Activated CD4-positive, alpha-beta T cell treated with anti-CD3 and anti-CD28 coated beads, Interleukin-2, amount 50 U/mL, for 16 hours (primary cell): Measurements from ENCODE around the gene SLC5A6.
A peak's percentile ranks its signal among the peaks of the same experiment; 100 is the strongest.
"Not testable (repeated sequence)": the region's sequence is repeated elsewhere in the genome, so short reads cannot be mapped to it uniquely, and the experiment has no call there.

ENCODE experiments used
- DNase-seq: peaks from one replicate; pipeline ENCODE4 v3.0.0-alpha.2; 2020

SLC5A6 gene

DNA sequence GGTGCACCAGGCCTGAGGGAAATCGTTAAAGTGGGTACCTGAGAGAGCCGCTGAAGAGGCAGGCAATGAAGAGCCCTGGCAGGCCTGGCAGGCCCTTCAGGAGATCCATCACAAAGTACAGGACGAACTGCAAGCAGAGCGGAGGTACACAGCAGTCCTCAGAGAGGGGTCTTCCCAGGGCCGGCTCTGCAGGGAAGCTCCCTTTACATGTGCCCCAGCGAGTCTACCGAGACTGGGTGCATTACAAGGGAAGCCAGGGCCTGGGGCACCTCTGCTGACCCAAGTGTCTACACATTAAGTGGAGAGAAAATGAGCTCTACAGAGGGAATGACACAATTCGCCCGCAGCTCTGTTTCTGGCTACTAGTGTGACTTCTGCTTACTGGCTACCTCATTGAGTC is 8.3 kb downstream of the SLC5A6 start:
- DNase-seq, result no peak

DNA sequence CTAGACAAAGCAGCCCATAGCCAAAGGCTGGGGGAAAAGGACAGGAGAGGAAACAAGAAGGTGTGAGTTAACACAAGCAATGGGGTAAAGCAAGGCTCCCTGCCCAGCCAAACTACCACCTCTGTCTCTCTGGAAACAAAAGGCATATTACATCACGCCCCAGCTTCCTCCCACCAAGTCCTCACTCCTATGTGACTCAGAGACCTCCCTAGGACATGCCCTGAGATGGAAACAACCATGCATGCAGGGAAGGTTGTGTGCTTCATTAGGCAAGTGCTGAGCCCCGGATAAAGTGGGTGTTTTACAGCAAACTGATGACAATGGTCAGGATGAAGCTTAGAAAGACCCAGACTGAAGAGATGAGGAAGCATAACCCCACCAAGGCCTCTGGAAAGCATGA is 9.2 kb downstream of the SLC5A6 start:
- no peak for DNase-seq

DNA sequence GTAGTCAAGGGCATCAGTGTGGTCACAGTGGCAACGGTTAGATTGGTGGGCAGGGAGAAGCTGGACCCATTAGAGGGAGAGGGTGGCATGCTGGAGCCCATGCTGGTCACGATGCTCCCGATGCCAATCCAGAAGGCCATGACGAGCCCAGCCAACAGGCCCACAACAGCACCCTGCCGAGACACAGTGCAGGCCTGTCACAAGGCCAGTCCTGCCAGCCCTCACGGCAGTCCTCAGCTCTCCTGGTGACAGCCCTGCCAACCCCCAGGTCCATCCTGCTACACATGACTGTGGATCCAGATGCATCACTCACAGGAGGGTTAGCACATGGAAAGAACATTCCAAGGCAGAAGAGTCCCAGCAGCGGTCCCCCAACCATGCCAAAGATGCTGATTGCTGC is 10.4 kb downstream of the SLC5A6 start:
- no peak for DNase-seq

DNA sequence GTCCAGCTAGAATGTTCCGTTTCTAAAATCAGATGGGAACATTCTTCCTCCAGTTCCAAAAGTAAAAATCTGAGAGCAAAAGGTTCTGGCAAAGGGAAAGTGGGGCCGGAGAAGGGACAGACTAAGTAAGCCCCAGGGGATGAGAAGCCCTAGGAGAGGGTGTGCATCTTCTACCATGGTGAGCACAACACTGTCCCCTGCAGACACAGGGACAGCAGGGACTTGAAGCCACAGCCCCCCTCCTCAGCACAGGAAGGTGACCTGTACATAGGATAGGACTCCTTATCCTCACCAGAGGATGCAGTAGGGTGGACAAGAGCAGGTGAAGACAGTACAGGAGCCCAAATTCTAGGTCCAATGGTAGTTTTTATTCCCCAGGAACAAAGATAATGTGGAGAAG is 12.8 kb downstream of the SLC5A6 start:
- no peak for DNase-seq

DNA sequence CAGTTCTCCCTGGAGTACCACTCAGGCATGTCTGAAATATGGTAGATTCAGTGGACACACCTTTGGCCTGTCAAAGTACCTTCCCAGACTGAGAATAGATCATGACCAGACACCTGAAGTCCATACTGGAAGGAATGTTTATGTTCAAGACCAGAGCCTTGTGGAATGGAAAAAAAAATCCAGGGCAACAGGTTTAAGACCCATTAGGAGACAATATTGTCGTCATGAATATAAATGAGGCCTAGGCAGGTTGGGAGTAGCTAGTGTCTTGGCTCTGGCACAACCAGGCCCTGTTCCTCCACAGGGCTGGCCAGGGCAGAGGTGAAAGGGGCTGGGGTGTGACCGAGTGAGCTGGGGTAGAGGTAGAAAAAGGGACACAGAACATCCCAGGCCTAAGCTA is 13.4 kb downstream of the SLC5A6 start:
- DNase-seq, result no peak

DNA sequence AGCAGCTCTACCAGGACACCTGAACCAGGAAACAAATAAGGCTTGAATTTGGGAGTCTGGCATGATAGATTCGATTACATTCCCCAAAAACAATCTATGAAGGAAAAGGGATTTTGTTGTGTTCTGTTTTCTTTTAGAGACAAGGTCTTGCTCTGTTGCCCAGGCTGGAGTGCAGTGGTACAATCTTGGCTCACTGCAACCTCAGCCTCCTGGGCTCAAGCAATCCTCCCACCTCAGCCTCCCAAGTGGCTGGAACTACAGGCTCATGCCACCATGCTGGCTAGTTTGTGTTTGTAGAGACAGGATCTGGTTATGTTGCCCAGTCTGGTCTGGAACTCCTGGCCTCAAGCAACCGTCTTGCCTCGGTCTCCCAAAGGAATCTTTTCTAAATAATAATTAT is 14.0 kb downstream of the SLC5A6 start:
- not testable (repeated sequence) for DNase-seq

DNA sequence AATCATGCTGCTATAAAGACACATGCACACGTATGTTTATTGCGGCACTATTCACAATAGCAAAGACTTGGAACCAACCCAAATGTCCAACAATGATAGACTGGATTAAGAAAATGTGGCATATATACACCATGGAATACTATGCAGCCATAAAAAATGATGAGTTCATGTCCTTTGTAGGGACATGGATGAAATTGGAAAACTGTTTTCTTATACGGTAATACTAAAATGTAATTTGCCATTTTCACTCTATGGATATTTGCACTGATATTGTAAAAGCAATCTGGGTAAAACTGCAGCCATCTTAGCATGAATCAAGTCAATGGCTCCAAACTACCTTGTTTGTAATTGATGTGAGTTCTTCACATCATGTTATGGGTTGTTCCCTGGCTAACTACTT is 16.3 kb downstream of the SLC5A6 start:
- not testable (repeated sequence) for DNase-seq

DNA sequence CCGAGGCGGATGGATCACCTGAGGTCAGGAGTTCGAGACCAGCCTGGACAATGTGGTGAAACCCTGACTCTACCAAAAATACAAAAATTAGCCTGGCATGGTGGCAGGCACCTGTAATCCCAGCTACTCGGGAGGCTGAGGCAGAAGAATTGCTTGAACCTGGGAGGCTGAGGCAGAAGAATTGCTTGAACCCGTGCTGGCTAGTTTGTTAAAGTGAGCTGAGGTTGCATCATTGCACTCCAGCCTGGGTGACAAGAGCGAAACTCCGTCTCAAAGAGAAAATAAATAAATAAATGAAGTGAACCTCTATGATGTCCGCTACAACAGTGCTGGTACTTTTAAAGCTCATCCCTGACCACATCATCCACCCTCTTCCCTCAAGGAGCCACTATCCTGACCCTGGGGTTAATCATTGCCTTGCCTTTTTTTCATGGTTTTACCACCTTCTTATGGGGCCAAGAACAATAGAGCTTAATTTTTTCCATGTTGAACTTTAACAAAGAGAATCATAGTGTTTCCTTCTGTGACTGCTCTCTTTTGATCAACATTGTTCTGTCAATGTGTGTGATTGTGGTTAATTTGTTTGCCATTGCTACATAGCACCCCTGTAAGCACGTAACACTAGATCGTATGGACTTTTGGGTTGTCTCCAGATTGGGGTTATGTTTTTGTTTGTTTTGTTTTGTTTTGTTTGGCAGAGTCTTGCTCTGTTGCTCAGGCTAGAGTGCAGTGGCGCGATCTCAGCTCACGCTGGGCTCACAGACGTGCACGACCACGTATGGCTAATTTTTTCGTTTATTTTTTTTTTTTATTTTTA is 17.3 kb downstream of the SLC5A6 start:
- DNase-seq, result no peak

DNA sequence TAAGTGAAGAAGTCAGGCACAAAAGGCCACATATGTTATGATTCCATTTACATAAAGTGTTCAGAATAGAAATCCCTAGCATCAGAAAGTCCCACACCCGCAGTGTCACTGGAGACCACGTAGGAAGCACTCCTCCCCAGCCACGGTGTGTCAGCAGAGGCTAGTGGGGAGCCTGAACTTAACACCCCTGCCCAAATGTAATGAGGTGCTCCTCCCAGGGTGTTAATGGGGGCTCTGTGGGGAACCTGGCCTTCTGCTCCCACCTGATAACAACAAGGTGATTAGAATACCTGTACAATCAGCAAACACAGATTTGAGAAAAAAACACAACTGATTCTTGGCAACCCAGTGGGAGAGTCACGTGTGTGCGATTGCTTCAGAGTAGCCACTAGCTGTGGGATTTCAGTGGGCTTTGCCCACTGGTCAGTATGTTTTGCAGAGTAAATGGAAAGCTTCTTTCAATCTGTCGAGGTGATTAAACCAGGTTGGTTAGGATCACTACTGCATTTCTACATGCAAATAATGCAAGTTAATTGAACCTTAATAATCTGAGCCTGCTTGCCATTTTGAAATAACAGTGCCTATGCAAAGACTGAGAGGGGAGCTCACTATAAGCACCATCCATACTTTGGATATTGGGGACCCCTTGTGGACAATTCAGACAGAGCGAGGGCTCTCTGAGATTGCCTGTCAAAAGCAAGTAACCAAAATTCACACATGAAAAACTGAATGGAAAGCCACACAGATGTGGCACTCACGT is 20.8 kb downstream of the SLC5A6 start:
- DNase-seq, result peak; percentile 53

DNA sequence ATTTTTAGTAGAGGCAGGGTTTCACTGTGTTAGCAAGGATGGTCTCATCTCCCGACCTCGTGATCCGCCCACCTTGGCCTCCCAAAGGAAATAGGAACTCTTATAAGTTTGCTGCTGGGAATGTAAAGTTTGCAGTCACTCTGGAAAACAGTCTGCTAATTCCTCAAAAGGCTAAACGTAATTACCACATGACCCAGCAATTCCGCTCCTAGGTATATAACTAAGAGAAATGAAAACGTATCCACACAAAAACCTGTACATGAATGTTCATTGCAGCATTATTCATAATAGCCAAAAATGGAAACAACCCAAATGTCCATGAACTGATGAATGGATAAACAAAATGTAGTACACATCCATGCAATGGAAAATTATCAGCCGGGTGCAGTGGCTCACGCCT is 22.1 kb downstream of the SLC5A6 start:
- no peak for DNase-seq

DNA sequence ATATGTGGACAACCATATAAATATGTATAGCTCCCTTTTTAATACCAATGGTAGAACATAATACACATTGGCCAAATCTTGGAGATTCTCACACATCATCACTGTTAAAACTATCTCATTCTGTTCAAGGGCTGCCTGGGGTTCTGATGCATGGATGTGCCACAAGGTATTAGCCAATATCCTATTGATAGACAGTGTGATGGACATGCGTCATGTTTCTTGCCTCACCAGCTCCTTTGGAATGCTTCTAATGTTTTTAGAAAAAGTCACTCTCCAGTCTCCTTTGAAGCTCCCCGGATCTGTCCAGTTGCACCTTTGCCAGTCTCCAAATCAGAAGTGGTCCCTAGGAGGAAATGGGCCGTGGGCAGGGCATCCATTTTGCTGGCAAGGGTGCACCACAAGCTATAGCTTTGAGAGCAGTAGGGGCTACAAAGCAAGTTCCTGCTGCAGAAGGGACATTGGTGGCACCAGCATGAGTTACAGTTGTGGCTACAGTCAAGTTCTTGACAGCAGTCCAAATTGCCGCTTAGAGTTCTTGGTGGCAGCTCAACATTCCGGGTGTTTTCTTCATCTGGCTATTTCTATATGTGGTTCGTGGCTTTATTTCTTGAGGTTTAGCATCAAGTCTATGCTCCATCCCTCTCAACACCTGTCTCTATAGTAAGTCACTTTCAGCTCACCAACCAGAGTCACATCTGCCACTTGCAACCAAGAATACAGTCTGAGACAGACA is 25.3 kb downstream of the SLC5A6 start:
- DNase-seq, result no peak

DNA sequence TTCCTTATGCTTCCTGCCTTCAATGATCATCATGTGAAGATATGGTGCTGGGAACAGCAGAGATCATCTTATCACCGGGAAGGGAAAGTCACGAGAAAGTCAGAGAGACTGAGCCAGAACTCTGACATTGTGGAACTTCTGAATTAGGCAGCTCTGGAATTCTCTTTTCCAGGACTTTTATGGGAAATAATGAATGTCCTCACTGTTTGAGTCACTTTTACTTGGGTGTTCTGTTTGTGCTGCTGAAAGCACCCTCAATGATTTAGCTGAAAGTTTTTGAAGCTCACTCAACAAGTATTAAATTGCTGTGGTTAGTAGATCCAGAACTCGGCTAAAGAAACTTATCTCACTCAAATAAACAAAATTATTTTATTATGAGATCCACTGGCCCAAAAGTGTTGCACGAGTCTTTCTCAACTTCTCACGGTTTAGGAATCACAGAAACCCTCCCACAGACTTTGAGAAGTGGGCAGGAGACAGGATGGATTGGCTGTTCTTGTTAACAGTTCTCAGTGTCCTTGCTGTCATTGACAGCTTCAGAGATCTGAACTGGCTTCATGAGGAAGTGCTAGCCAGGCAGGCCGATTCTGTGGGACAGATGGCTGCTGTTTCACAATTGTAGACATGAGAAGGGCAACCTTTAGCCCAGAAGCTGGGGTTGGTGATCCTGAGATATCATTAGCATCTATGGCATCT is 26.6 kb downstream of the SLC5A6 start:
- DNase-seq, result no peak

DNA sequence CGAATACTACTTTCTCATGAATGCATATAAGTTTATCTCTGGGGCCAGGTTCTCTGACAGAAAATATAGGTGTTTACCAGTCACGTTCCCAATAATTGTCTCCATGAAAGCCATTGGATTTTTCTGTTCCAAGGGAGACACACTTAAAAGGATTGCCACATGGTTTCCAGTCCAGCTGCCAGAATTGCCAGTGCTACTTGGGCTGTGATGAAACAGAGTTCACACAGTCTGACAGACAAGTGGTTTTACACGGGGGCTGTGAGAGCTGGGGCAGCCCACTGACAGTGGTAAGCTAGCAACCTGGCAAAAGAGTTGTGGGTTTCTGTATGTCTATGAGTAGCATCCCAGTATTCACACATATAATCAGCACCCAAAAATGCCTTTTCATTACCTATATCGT is 28.0 kb downstream of the SLC5A6 start:
- DNase-seq, result no peak

DNA sequence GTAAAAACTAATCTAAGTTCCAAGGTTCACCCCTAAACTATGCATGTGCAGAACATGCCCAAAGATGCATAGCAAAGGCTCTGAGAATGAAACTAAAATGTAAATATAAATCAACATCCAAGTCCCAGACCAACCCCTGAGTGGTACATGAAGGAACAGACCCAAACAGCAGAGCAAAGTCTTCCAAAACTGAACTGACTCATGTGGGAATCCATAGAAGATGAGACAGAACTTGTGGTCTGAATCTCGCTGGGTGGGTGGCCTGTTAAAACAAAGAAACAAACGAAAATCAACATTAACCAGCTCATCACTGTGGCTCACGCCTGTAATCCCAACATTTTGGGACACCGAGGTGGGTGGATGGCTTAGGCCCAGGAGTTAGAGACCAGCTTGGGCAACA is 29.7 kb downstream of the SLC5A6 start:
- no peak for DNase-seq

DNA sequence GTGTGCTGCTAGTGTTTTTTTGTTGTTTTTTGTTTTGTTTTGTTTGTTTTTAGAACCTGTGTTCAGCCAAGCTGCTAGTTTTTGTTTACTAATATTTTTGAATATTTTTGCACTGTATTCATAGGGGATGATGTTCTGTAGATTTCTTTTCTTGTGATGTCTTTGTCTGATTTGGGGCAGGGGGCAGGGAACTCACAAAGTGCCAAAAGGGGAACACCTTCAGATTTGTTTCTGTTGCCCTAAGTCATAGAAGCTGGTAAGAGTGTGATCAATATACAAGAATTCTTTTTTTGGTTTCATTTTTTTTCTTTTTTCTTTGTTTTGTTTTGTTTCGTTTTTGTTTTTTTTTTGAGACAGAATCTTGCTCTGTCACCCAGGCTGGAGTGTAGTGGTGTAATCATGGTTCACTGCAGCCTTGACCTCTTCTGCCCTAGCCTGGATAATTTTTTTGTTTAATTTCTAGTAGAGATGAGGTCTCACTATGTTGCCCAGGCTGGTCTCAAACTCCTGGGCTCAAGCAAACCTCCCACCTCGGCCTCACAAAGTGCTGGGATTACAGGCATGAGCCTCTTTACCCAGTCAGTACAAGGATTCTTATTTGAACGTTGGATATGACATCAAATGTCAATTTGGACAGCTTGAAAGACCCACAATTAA is 32.6 kb downstream of the SLC5A6 start:
- DNase-seq, result no peak

DNA sequence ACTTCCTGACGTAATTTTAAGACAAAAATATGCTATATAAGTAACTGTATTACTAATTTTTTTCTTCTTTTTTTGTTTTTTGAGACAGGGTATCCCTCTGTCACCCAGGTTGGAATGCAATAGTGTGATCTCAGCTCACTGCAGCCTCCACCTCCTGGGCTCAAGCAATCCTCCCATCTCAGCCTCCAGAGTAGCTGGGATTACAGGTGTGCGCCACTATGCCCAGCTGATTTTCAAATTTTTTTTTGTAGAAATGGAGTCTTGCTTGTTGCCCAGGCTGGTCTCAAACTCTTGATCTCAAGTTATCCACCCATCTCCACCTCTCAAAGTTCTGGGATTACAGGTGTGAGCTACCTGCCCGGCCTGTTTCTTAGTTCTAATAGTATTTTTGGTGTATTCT is 33.6 kb downstream of the SLC5A6 start:
- no peak for DNase-seq

DNA sequence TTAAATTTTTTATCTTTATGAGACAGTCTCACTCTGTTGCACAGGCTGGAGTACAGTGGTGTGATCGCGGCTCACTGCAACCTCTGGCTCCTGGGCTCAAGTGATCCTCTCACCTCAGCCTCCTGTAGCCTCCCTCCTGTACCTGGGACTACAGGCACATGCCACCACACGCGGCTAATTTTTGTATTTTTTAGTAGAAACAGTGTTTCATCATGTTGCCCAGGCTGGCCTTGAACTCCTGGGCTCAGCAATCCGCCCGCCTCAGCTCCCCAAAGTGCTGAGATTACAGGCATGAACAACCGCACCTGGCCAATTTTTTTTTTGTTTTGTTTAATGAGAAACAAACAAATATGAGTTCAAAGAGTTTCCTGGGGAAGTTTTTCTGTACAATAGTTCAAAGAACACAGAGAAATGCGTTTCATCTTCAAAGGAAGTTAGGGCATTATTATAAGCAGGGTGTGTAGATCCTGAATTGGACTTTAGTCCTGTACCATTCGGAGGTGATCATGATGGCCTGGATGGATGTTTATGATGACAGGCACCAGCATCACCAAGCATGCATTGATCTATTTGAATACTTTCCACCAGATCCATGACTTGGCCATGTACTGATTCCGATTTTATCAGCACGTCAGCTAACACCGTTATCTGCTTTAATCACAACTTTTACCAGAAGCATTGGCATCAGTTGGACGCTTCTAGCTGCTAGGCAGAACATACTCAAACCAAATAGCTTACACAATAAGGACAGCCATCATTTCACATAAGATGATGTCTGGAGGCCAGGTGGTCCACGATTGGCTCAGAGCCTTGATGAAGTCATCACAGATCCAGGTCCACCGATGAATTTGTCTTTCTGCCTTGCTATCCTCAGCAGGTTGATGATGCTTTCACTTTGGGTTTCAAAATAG is 34.4 kb downstream of the SLC5A6 start:
- no peak for DNase-seq

DNA sequence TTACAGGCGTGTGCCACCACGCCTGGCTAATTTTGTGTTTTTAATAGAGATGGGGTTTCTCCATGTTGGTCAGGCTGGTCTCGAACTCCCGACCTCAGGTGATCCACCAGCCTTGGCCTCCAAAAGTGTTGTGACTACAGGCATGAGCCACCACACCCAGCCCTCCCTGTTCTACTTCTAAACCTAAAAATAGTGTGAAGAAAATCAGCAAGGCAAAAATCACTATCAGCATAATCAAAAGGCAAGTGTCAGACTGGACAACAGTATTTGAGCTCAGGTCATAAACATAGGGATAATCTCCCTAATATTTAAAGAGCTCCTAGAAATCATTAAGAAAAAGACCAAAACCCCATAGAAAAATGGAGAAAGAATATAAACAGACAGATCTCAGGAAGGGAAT is 36.3 kb downstream of the SLC5A6 start:
- DNase-seq, result not testable (repeated sequence)

DNA sequence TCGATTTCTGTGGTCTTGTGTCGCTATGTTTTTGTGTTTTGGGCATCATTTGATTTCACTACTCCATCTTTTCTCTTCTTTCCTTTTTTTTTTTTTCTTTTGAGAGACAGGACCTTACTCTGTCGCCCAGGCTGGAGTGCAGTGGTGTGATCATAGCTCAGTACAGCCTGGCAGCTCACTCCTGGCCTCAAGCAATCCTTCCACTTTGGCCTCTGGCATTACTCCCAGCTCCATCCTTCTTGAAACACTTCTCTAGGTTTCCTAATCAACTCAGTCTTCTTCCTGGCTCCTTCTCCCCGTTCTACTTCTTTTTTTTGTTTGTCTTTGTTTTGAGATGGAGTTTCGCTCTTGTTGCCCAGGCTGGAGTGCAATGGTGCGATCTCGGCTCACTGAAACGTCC is 36.7 kb downstream of the SLC5A6 start:
- DNase-seq, result no peak

DNA sequence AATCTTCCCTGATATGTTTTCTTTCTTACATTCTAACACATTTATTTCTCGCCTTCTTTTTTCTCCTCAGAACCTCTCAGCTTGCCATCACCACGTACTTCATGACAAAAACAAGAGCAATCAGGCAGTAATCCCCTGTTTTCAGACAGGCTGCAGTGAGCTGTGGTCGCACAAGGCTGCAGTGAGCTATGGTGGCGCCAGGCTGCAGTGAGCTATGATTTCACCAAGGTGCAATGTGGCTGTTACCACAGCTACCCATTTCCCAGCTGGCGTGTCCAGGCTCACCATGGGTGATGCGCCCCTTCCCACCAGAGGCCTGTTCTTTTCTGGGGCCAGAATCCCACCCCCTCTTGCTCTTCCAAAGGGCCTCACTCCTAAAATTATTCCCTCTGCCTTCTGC is 37.4 kb downstream of the SLC5A6 start:
- DNase-seq, result no peak

DNA sequence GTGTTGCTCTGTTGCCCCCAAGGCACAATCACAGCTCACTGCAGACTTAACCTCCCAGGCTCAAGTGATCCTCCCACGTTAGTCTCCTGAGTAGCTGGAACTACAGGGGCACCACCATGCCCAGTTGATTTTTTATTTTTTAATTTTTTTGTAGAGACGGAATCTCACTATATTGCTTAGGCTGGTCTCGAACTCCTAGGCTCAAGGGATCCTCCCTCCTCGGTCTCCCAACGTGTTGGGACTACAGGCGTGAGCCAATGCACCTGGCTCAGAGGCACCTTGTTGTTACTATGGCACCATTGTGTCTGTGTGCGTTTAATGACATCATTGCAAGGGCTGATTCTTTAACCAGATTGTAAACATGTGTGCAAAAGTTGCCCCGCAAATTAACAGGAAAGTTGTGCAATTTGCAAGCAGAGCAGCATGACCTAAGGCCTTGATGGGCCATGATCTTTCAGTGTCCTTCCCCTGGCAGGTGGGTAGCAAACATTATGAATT is 40.7 kb downstream of the SLC5A6 start:
- DNase-seq, result no peak
